GM12872 (cell line): ENCODE data around the gene OPCML.
A peak's percentile ranks its signal among the peaks of the same experiment; 100 is the strongest.

Experiments used
- CTCF ChIP-seq: IDR thresholded peaks from 3 replicates; pipeline ENCODE4 v1.5.1; 2011; ENCODE audit warnings: low read depth, mild to moderate bottlenecking, low read length, moderate library complexity; ENCODE audit not compliant: insufficient read depth

Gene OPCML

GRCh38 chr11:133082453-133082781 is 449.9 kb downstream of the OPCML start:
- no peak for TF ChIP-seq CTCF

GRCh38 chr11:133081730-133082452 is 450.4 kb downstream of the OPCML start:
- no peak for TF ChIP-seq CTCF

DNA sequence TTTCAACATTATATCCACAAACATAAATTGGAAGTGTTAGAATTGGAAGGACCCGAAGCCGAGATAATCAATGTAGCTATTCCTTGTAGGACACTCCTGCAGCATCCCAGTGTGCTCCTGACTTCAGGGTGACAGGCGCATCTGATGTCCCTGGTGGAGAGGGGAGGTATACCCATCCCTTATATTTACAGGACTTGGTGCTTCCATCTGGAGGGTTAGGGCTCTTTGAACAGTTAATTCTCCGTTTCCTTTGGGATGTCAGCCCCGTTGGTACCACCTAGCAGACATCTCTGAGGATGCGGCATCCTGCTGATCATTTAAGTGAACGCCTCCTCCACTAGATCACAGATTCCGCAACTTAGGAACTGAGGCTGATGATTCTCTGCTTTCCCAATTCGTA is 451.3 kb downstream of the OPCML start:
- TF ChIP-seq CTCF: no peak

- peak; percentile 85 for TF ChIP-seq CTCF
Measured at GRCh38 chr11:133078591-133079404, 453.5 kb downstream of the OPCML start.

DNA sequence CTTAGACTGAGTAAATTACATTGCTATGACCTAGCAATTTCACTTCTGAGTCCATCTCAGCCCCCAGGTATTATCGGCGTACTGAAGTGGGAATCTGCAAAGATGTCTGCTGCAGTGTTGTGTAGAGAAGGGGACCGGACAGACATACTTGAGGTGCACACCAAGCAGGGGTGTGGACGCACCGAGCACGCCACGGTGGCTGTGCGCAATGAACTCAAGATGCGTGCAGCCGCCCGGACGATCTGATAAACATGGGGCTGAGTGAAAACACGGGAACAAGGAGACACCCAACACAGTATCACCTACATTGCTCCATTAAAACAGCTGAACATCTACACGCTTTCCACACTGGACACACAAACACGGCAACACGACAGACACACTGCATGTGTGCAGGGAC is 454.3 kb downstream of the OPCML start:
- TF ChIP-seq CTCF: no peak

- TF ChIP-seq CTCF: no peak
Measured at GRCh38 chr11:133075351-133075750, 456.9 kb downstream of the OPCML start.

- TF ChIP-seq CTCF: no peak
Measured at GRCh38 chr11:133072858-133073582, 459.3 kb downstream of the OPCML start.
